ENCODE measurements around the gene CAPN9.

DNA sequence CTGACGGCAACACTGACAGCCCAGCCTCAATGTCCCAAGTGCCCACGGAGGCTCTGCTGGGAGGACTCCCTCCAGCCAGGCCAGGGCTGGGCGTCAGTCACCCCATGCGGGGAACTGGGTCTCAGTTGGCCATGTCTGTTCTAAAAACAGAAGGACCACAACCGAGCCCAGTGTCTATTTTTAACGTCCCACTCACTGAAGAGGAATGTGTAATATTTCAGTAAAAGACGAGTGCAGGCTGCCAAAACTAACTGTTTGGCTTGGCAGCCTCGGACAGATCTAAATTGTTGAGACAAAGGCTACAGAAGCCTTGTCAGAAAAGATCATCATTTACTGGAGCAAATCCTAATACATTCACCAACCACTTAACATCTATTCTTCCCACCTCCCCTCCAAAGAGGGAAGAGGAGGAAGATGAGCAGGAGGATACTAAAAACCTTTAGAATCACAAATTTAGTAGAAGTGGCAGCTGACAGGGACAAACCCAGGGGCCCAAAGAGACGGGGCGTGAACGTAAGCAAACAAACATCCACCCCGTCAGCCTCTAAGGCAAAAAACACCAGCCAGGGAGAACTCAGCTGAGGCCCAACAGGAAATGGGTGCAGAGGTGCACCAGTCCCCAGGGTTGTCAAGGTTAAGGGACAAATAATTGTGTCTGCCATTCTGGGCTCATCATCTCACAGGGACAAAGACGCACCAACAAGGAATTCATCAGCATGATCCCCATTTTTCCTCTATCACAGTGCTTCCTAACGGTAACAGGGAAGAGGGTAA, 102.5 kb downstream of the CAPN9 start:
- TF ChIP-seq, protein P1, sequence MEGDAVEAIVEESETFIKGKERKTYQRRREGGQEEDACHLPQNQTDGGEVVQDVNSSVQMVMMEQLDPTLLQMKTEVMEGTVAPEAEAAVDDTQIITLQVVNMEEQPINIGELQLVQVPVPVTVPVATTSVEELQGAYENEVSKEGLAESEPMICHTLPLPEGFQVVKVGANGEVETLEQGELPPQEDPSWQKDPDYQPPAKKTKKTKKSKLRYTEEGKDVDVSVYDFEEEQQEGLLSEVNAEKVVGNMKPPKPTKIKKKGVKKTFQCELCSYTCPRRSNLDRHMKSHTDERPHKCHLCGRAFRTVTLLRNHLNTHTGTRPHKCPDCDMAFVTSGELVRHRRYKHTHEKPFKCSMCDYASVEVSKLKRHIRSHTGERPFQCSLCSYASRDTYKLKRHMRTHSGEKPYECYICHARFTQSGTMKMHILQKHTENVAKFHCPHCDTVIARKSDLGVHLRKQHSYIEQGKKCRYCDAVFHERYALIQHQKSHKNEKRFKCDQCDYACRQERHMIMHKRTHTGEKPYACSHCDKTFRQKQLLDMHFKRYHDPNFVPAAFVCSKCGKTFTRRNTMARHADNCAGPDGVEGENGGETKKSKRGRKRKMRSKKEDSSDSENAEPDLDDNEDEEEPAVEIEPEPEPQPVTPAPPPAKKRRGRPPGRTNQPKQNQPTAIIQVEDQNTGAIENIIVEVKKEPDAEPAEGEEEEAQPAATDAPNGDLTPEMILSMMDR (IDR thresholded peaks at IDR 0.05), result no peak
- TF ChIP-seq POLR2A (IDR thresholded peaks at IDR 0.05) (no peak), EP300 (IDR thresholded peaks at IDR 0.05) (peak in 1 of 2 donors; percentile 66)

Measured in tibial nerve (tissue), 4 donors.